ENCODE measurements around the gene MYB.
"Not testable (repeated sequence)": the region's sequence is repeated elsewhere in the genome, so short reads cannot be mapped to it uniquely, and the experiment has no call there.

MYB gene

DNA sequence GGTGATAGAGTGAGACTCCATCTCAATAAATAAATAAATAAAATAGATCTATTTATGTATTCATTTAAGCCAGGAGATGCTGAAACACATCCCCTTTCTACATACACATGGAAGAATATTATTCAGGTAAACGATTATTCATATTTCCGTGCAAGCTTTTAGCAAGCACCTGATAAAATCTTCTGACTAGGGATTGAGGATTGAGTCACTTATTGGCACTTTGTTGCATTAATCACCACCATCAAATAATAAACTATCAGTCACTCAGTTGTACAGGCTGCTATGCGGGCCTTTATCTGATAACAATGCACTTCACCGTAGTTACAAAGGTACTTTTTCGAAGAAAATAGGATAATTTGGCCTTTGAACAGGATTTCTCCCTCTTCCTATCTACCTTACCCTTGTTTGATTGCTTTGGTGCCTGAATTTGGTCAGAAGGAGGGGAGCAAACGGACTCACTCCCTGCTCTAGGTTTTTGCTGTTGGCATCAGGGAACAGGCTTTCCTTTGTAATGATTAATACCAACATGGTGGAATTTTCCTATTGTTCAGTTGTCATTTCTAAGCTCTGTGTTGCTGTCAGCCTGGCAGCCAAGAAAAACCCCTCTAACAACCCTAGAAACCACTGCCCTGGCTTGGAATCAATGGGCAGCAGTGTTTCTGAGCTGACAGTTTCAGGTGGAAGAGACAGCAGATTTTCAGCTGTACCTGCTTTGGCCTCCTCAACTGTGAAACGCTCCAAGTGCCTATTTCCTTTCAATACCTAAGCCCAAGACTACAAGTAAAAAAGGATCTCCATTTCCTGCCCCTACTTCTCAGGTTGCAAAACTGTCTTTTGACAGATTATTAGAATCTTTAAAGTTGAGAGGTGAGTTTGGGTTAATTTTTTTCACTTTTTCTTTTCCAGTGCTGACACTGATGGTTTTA, 63.0 kb downstream of the MYB start:
- no peak overlapping the region for H3K27ac ChIP-seq
- TF ChIP-seq CTCF (IDR thresholded peaks at IDR 0.05) = no peak
- H3K27me3 ChIP-seq = no peaks in the 10 kb centered on the region
- H3K9me3 ChIP-seq = no peaks in the 10 kb centered on the region
- no peak overlapping the region for H3K4me3 ChIP-seq (ENCODE audit: low read depth in 1 of 2, low read length in 1 of 2)
- no peaks in the 10 kb centered on the region for H3K4me1 ChIP-seq (ENCODE audit: control insufficient read depth in 1 of 2, insufficient read depth in 1 of 2, low read depth in 1 of 2, low read length in 1 of 2)
- H3K36me3 ChIP-seq = no peaks in the 10 kb centered on the region

DNA sequence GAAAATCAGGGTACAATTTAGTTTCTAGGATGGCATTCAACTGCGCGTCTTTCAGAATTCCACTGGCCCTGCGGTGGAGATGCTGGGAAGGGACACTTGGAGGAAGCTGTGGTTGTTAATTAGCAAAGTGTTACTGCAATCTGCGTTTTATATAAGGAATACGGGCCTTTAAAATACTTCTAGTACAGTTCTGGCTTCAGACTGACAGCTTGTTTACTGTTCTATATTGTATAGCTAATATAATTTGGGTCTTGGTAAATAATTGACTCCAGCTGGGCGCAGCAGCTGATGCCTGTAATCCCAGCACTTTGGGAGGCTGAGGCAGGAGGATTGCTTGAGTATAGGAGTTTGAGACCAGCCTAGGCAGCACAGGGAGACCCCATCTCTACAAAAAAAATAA, 63.7 kb downstream of the MYB start:
- H3K36me3 ChIP-seq = no peaks in the 10 kb centered on the region
- no peak overlapping the region for H3K4me3 ChIP-seq (ENCODE audit: low read depth in 1 of 2, low read length in 1 of 2)
- no peaks in the 10 kb centered on the region for H3K4me1 ChIP-seq (ENCODE audit: control insufficient read depth in 1 of 2, insufficient read depth in 1 of 2, low read depth in 1 of 2, low read length in 1 of 2)
- H3K27ac ChIP-seq = no peak overlapping the region
- TF ChIP-seq CTCF (IDR thresholded peaks at IDR 0.05) = no peak
- H3K27me3 ChIP-seq = no peaks in the 10 kb centered on the region
- no peaks in the 10 kb centered on the region for H3K9me3 ChIP-seq

GRCh38 chr6:135246412-135247012, 65.4 kb downstream of the MYB start:
- not testable (repeated sequence) for H3K4me1 ChIP-seq (ENCODE audit: control insufficient read depth in 1 of 2, insufficient read depth in 1 of 2, low read depth in 1 of 2, low read length in 1 of 2); H3K4me3 ChIP-seq (ENCODE audit: low read depth in 1 of 2, low read length in 1 of 2); H3K27ac ChIP-seq; H3K36me3 ChIP-seq; H3K9me3 ChIP-seq; H3K27me3 ChIP-seq

DNA sequence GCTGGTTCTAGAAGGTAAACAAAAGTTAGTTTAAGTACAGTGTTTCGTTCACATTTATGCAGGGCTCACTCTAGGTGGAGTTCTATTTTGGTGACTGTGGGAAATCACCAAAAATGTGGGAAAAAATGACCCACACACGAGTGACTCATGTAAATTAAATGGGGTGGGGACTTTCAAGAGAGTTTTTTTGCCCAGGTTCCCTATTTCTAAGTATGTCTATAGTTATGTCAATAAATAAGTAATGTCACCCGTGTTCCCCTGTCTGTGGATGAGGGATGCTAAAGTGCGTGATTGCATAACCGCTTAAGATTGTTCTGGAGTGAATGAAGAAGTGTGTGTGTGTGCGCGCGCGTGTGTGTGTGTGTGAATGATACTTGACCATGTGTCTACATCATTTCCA, 69.1 kb downstream of the MYB start:
- TF ChIP-seq CTCF (IDR thresholded peaks at IDR 0.05) = no peak
- no peaks in the 10 kb centered on the region for H3K36me3 ChIP-seq
- H3K27ac ChIP-seq = no peak overlapping the region
- no peak overlapping the region for H3K4me3 ChIP-seq (ENCODE audit: low read depth in 1 of 2, low read length in 1 of 2)
- no peaks in the 10 kb centered on the region for H3K9me3 ChIP-seq
- no peaks in the 10 kb centered on the region for H3K27me3 ChIP-seq
- H3K4me1 ChIP-seq (ENCODE audit: control insufficient read depth in 1 of 2, insufficient read depth in 1 of 2, low read depth in 1 of 2, low read length in 1 of 2) = no peaks in the 10 kb centered on the region

- Histone ChIP-seq H3K9me3 (no peaks in the 10 kb centered on the region), H3K27ac (no peak overlapping the region), H3K27me3 (no peaks in the 10 kb centered on the region), H3K4me1 (ENCODE audit: control insufficient read depth in 1 of 2, insufficient read depth in 1 of 2, low read depth in 1 of 2, low read length in 1 of 2) (no peaks in the 10 kb centered on the region), H3K36me3 (no peaks in the 10 kb centered on the region), H3K4me3 (ENCODE audit: low read depth in 1 of 2, low read length in 1 of 2) (no peak overlapping the region)
- TF ChIP-seq CTCF (IDR thresholded peaks at IDR 0.05) = no peak
Observed at GRCh38 chr6:135250751-135251497, 69.8 kb downstream of the MYB start.
